ENCODE data around the gene DAND5.

Gene DAND5

DNA sequence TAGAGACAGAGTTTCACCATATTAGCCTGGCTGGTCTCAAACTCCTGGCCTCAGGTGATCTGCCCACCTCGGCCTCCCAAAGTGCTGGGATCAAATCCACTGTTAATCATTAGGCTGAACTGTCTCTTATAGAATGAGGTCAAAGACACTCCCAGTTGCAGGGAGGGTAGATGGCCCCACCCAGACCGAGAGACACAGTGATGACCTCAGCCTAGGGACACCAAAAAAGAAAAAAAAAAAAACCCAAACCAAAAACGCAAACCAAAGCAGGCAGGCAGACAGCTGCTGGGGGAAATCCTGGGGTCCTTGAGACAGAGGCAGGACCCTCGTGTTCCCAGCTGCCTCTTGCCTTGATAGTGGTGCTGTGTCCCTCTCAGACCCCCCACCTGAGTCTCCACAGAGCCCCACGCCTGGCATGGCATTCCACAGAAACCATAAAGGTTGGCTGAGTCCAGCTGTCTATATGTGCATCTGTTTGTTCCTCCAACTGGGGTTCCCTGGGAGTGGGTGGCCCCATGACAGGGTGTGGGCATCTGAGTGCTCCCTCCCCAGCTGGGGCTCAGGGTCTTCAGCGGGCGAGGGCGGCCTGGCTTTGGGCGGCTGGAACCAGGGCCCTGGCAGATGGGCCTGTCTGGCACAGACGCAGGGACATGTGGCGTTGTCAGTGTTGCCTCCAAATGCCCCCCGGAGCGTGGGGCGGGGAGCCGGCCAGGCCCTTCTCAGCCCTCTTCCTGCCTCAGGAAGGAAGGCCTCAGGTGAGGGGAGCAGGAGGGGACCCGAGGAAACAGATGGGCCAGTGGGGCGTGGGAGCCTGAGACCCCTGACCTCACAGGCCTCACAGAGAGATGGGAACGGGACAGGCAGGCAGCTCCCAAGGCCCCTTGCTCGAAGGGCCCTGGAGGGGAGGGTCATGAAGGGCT is 5.2 kb downstream of the DAND5 start:
- TF ChIP-seq GATA2 (IDR thresholded peaks at IDR 0.05; ENCODE audit: low read depth, low read length) (no peak), GATA3 (IDR thresholded peaks at IDR 0.05; ENCODE audit: low read depth, low read length) (no peak)

DNA sequence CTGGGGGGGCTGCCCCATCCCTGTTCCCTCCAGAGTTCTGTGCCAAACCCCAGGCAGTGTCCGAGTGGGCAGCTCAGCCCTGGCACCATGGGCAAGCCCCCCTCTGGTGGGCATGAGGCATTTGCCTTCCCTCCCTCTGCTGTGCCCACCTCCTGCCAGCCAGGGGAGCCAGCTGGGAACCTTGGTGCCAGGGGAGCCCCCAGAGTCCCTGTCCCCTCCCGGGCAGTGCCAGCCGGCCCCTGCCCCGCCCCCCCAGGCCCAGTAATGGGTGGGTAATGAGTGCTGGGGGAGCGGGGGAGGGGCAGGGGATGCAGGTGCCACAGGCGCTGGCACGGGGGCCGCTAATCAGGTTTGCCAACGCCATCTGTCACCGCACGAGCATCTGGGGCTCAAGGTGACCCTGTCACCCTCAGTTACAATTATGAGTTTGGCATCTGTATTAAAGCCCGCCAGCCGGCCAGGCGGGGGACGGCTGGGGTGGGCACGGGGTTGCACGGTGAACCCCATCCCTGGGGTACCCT is 5.9 kb downstream of the DAND5 start:
- no peak for TF ChIP-seq GATA3 (IDR thresholded peaks at IDR 0.05; ENCODE audit: low read depth, low read length)
- no peak; the same call in 1 of the 2 replicates for TF ChIP-seq GATA2 (IDR thresholded peaks at IDR 0.05; ENCODE audit: low read depth, low read length)

DNA sequence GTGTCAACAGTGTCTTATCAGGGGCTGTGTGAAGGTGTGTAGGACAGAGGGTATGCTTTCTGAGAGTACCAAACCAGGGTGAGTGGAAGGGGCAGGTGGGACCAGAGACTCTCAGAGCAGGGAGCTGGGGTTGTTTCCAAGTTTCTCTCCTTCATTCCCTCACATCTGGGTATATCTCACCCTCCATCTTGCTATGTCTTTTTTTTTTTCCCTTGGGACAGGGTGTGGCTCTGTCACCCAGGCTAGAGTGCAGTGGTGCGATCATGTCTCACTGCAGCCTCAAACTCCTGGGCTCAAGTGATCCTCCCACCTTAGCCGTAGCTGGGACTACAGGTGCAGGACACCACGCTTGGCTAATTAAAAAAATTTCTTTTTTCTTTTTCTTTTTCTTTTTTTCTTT is 10.6 kb downstream of the DAND5 start:
- TF ChIP-seq GATA2 (IDR thresholded peaks at IDR 0.05; ENCODE audit: low read depth, low read length) (no peak), GATA3 (IDR thresholded peaks at IDR 0.05; ENCODE audit: low read depth, low read length) (no peak)

DNA sequence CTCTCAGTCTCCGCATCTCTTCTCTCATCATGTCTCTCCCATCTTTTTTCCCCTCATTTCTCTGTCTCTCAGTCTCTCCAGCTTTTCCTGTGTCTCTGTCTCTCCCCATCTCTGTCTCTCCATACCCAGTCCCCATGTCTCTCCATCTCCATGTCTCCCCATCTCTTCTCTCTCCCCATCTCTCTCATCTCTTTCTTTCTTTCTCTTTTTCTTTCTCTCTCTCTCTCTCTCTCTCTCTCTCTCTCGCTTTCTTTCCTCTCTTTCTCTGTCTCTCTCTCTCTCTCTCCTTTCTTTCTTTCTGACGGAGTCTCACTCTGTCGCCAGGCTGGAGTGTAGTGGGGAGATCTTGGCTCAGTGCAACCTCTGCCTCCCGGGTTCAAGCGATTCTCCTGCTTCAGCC is 13.3 kb downstream of the DAND5 start:
- TF ChIP-seq GATA2 (IDR thresholded peaks at IDR 0.05; ENCODE audit: low read depth, low read length): no peak
- TF ChIP-seq GATA3 (IDR thresholded peaks at IDR 0.05; ENCODE audit: low read depth, low read length): no peak

DNA sequence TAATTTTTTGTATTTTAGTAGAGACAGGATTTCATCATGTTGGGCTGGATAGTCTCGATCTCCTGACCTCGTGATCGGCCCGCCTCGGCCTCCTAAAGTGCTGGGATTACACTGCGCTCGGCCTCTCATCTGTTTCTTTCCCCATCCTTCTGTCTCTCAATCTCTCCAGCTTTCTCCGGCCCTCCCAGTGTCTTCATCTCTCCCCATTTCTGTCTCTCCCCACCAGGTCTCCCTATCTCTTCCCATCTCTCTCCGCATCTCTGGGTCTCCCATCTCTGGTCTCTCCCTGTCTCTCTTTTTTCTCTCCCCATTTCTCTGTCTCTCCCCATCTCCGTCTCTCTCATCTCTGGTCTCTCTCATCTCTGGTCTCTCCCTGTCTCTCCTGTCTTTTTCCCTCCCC is 13.7 kb downstream of the DAND5 start:
- TF ChIP-seq GATA3 (IDR thresholded peaks at IDR 0.05; ENCODE audit: low read depth, low read length): no peak
- no peak for TF ChIP-seq GATA2 (IDR thresholded peaks at IDR 0.05; ENCODE audit: low read depth, low read length)

DNA sequence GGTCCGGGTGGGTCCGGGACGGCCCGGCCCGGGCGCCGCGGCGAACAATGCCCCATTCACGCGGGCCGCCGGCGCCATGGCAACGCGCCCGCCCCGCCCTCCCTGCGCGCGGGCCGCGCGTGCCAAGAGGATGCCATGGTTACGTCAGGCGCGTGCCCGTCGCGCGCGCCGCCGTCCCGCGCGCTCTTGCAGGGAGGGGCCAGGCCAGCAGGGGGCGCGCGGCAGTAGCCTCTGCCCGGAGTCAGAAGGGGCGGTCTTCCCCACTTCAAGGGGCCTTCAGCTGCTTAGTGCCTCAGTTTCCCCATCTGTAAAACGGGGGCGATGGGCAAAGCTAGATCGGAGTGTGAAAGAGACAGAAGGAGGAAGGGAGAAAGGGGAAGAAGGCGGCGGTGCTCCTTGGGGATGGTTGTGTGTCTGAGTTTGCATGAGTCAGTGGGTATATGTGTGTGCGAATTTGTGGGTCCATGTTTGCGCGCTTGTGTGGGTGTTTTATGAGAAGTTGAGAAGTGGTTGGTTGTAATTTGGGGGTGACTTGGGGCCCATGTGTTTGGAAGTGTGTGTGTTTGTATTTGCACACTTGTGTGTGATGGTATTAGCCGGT is 14.3 kb downstream of the DAND5 start:
- TF ChIP-seq GATA3 (IDR thresholded peaks at IDR 0.05; ENCODE audit: low read depth, low read length) (no peak), GATA2 (IDR thresholded peaks at IDR 0.05; ENCODE audit: low read depth, low read length) (no peak)

DNA sequence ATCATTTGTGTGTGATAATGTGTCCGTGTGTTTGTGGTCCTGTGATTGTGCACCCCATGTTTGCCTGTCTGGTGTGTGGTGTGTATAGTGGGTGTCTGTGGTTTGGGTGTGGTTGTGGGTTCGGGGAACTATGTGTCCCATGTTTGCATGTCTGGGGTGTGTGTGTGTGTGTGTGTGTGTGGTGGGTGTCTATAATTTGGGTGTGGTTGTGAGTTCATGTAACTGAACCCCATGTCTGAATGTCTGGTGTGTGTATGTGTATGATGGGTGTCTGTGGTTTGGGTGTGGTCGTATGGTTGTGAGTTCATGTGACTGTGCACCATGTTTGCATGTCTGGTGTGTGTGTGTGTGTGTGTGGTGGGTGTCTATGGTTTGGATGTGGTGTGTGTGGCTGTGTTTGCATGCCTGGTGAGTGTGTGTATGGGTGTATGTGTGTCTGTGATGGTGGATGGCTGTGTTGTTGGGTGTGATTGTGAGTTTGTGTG is 14.8 kb downstream of the DAND5 start:
- TF ChIP-seq GATA3 (IDR thresholded peaks at IDR 0.05; ENCODE audit: low read depth, low read length) (no peak), GATA2 (IDR thresholded peaks at IDR 0.05; ENCODE audit: low read depth, low read length) (no peak)

DNA sequence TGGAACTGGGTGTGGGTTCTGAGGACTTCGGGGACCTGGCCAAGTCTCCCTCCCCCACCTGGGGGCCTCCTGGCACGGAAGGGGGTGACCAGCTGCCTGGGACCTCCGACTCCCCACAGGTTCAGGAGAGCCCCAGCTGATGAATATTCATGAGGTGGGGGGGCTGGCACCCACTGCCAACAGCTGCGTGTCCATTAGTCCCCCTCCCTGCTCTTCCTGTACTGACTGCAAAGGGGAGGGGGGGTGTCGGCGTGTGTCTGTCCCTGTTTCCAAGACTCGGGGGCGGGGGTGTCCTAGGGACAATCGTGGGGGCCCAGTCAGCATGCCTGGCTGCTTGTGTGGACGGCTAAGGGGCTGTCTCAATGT is 15.3 kb downstream of the DAND5 start:
- no peak for TF ChIP-seq GATA2 (IDR thresholded peaks at IDR 0.05; ENCODE audit: low read depth, low read length)
- no peak for TF ChIP-seq GATA3 (IDR thresholded peaks at IDR 0.05; ENCODE audit: low read depth, low read length)

DNA sequence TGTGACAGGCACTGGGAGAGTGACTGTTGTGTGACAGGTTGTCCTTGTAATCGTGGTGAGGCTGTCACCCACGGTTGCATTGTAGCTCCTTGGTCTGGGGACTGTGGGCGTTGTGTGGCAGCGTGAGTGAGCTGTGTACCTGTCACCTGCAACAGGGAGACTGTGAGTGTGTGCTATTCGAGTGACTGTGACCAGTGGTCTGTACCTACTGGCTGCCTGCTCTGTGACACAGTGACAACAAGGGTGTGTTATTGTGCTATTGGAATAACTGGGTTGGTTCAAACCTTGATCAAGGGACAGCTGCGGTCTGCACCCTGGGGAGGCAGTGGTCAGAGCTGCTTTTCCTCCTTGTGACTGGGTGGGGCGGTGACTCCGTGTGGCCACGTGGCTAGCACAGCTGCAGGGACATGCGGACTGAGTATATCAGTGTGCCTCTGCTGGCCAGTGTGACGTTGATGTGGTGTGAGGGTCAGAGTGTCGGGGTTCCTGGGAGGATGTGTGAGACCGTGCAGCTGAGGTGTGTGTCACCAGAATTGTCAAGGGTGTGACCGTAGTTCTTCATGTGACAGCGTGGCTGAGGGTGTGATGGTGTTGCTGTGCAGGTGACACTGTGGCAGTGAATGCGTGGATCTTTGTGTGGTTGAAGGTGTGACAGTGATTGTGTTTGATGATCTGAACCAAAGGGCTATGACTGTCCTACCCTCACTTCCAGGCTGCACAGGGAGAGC is 15.8 kb downstream of the DAND5 start:
- TF ChIP-seq GATA3 (IDR thresholded peaks at IDR 0.05; ENCODE audit: low read depth, low read length): no peak
- TF ChIP-seq GATA2 (IDR thresholded peaks at IDR 0.05; ENCODE audit: low read depth, low read length): no peak

DNA sequence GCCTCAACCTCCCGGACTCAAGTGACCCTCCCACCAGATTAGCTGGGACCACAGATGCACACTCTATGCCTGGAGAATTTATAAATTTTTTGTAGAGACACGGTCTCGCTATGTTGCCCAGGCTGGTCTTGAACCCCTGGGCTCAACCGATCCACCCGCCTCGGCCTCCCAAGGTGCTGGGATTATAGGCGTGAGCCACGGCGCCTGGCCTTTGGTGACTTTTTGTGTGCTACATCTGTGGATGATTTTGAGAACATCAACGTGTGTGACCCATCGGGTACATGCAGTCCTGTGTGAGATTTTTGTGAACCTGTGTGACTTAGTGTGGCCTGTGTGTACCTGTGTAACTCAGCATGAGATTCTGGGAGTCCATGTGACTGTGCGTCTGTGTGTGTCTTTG is 17.4 kb downstream of the DAND5 start:
- TF ChIP-seq GATA2 (IDR thresholded peaks at IDR 0.05; ENCODE audit: low read depth, low read length) (no peak), GATA3 (IDR thresholded peaks at IDR 0.05; ENCODE audit: low read depth, low read length) (no peak)

DNA sequence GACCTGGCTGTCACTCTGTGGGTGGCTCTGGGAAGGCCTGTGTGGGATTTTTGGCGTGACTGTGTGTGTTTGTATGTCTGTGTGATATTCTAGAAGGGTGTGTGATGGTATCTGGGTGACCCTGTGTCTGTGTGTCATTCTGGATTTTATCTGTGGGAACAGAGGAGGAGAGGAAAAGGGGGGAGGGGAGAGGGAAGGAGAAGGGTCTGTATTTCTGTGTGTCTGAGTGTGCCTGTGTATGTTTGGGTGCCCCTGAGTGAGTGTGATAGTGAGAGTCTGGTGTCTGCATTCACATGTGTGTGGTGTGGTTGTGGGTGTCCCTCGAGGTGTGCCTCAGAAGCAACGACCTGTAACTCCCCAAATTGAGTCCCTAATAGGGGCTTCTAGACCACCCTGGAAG is 17.8 kb downstream of the DAND5 start:
- TF ChIP-seq GATA2 (IDR thresholded peaks at IDR 0.05; ENCODE audit: low read depth, low read length) (no peak), GATA3 (IDR thresholded peaks at IDR 0.05; ENCODE audit: low read depth, low read length) (no peak)

DNA sequence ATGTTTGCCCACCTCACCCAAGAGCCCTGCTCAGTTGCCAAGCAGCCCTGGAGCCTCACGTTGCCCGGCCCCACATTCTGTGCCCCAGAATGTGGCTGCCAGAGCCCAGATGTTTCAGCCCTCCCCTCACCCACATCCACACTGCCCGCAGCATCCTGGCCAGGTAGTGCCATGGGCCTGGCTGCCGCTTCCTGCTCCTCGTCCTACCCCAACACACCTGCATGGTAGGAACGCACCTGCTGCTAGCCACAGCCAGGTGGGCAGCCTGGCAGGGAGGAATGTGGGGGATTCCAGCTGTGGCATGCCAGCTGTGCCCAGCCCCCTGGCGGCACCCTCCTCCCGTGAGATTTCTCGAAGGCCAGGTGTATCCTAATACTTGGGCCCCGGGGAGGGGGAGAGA is 18.4 kb downstream of the DAND5 start:
- no peak for TF ChIP-seq GATA3 (IDR thresholded peaks at IDR 0.05; ENCODE audit: low read depth, low read length)
- no peak for TF ChIP-seq GATA2 (IDR thresholded peaks at IDR 0.05; ENCODE audit: low read depth, low read length)

DNA sequence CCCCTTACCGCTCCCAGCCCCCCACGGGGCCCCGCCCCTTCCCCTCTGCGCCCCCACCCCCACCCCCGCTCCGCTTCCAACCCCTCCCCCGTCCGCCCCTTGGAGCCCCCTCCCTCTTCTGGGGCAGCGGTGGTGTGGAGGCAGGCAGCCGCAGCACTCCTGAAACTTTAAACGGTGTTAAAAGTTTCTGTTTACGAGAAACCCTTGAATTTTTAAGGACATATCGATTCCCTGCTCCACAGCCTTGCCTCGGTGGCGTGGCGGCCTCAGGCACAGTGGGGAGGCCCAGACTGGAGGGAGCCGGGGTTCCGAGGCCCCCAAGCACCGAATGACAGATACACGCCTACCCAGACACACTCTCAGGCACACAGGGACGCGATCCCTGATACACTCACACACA is 21.1 kb downstream of the DAND5 start:
- TF ChIP-seq GATA3 (IDR thresholded peaks at IDR 0.05; ENCODE audit: low read depth, low read length) (no peak), GATA2 (IDR thresholded peaks at IDR 0.05; ENCODE audit: low read depth, low read length) (no peak)

DNA sequence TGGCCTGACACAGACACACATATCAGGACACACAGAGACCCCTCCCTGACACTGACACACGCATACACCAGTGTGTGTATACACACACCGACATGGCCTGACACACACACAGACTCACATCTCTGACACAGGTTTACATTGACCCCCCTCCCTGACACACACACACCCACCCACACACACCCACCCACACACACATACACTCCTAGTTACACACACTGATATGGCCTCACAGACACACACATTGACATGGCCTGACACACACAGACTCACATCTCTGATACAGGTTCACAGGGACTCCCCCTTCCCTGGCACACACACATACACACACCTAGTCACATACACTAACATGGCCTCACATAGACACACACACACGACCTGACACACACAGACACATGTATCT is 21.5 kb downstream of the DAND5 start:
- TF ChIP-seq GATA2 (IDR thresholded peaks at IDR 0.05; ENCODE audit: low read depth, low read length) (no peak), GATA3 (IDR thresholded peaks at IDR 0.05; ENCODE audit: low read depth, low read length) (no peak)
